HepG2 (cell line): ENCODE results near the gene SLC38A8. TPM values are rescaled to one million over a fixed set of nuclear protein-coding genes. Genes with fewer than 3 reads are reported as not detected.

ENCODE experiments used
- ATAC-seq: fragments of 200-7000 bp; cut with Tn5 transposase; 3 replicates; pipeline ENCODE4 v1.9.1; 2020; ENCODE audit warnings: mild to moderate bottlenecking, moderate library complexity
- BruUV-seq: library from RNA; stranded (reverse); fragments of 400-500 nt; replicated peaks from 2 replicates; lab custom pipeline; 2021; lab: Mats Ljungman, UMichigan
- CTCF ChIA-PET: fragments of 300-600 bp; formaldehyde crosslinking; extraction: SDS; loops from one replicate; lab custom pipeline; 2021; ENCODE audit warnings: low total read pairs, inconsistent platforms, low intra/inter-chr PET ratio; lab: Yijun Ruan, JAX
- POLR2A ChIA-PET: fragments of 350-600 bp; sonication (Branson Sonifier 250); formaldehyde crosslinking; loops from one replicate; lab custom pipeline; 2020; ENCODE audit warnings: antibody characterized with exemption, inconsistent platforms; lab: Yijun Ruan, JAX
- DNase-seq: peaks from one replicate; pipeline ENCODE4 v3.0.0-alpha.2; 2015; ENCODE audit warnings: low spot score
- FAIRE-seq: peaks from 3 replicates; lab custom pipeline; 2011; peaks lifted over from hg19 to GRCh38; lab: Jason Lieb, UNC
- H2AFZ ChIP-seq: one replicate; pipeline ENCODE4 v1.6.1; 2011; ENCODE audit warnings: low read length, inconsistent platforms
- H3K27ac ChIP-seq: fragments of 300-600 bp; 3 replicates; pipeline ENCODE4 v1.8.0; 2011; ENCODE audit warnings: mixed run types, mild to moderate bottlenecking, mixed read lengths, low read length, inconsistent platforms; ENCODE audit not compliant: insufficient read depth; ENCODE audit errors: extremely low read length
- H3K27me3 ChIP-seq, 2 experiments: fragments of 200-600 bp in 1 of 2; 2 replicates in 1 of 2; 3 replicates in 1 of 2; pipeline versions ENCODE4 v1.6.0 to v1.8.0; 2011; ENCODE audit warnings: low read length in 2 of 2, mild to moderate bottlenecking in 2 of 2, moderate library complexity in 2 of 2, inconsistent platforms in 1 of 2; ENCODE audit not compliant: insufficient read depth in 2 of 2, control insufficient read depth in 1 of 2
- H3K36me3 ChIP-seq, 2 experiments: fragments of 200-600 bp in 1 of 2; replicated peaks in 1 of 2; 2 replicates in 1 of 2; 3 replicates in 1 of 2; pipeline versions ENCODE4 v1.5.1 to v1.8.0; 2011; ENCODE audit warnings: low read length in 2 of 2, inconsistent platforms in 1 of 2; ENCODE audit not compliant: insufficient read depth in 2 of 2, control insufficient read depth in 1 of 2
- H3K4me1 ChIP-seq: 2 replicates; pipeline ENCODE4 v1.5.1; 2012; ENCODE audit warnings: low read length, inconsistent platforms; ENCODE audit not compliant: insufficient read depth
- H3K4me2 ChIP-seq: 2 replicates; pipeline ENCODE4 v1.6.0; 2011; ENCODE audit warnings: low read depth, low read length, inconsistent platforms
- H3K4me3 ChIP-seq, 3 experiments: fragments of 200-600 bp in 1 of 3; sonication (generic), shearing (Covaris generic) in 1 of 3; replicated peaks in 1 of 3; 2 replicates each; pipeline ENCODE4 v1.5.1; 2011 to 2016; ENCODE audit warnings: low read length in 3 of 3, inconsistent platforms in 2 of 3, low read depth in 2 of 3, mild to moderate bottlenecking in 2 of 3, control low read depth in 1 of 3, mixed read lengths in 1 of 3; ENCODE audit not compliant: insufficient read depth in 1 of 3
- H3K79me2 ChIP-seq: one replicate; pipeline ENCODE4 v1.6.1; 2011; ENCODE audit warnings: low read length, inconsistent platforms; ENCODE audit not compliant: insufficient read depth
- H3K9ac ChIP-seq: 2 replicates; pipeline ENCODE4 v1.6.0; 2011; ENCODE audit warnings: mild to moderate bottlenecking, low read depth, low read length, inconsistent platforms; ENCODE audit not compliant: insufficient read depth
- H3K9me3 ChIP-seq: 2 replicates; pipeline ENCODE4 v1.5.1; 2012; ENCODE audit warnings: mild to moderate bottlenecking, low read length
- H4K20me1 ChIP-seq: 2 replicates; pipeline ENCODE4 v1.6.0; 2011; ENCODE audit warnings: inconsistent platforms, mild to moderate bottlenecking, low read length, moderate library complexity; ENCODE audit not compliant: insufficient read depth
- BRD4 ChIP-seq: sonication (generic); formaldehyde crosslinking; IDR thresholded peaks from 2 replicates; pipeline ENCODE4 v1.4.0; 2020; ENCODE audit warnings: missing genetic modification reagents
- JDP2 ChIP-seq: sonication (generic); formaldehyde crosslinking; IDR thresholded peaks from 2 replicates; pipeline ENCODE4 v1.8.1; 2022; ENCODE audit warnings: missing genetic modification reagents, borderline replicate concordance
- ZMYM3 ChIP-seq: sonication (generic); formaldehyde crosslinking; IDR thresholded peaks from 2 replicates; pipeline ENCODE4 v1.5.1; 2020; ENCODE audit warnings: mild to moderate bottlenecking, missing genetic modification reagents
- ZNF441 ChIP-seq: sonication (generic); formaldehyde crosslinking; IDR thresholded peaks from 2 replicates; pipeline ENCODE4 v1.7.0; 2021; ENCODE audit warnings: missing genetic modification reagents, borderline replicate concordance
- ZNF567 ChIP-seq: sonication (generic); formaldehyde crosslinking; IDR thresholded peaks from 2 replicates; pipeline ENCODE4 v1.8.1; 2023; ENCODE audit warnings: mild to moderate bottlenecking, missing genetic modification reagents, borderline replicate concordance
- ZNF768 ChIP-seq: sonication (generic); formaldehyde crosslinking; IDR thresholded peaks from 2 replicates; pipeline ENCODE4 v1.4.0; 2020; ENCODE audit warnings: missing genetic modification reagents
- WGBS: methylation state at CpG from one replicate; pipeline ENCODE4 v1.1.6; 2017; ENCODE audit warnings: low lambda C conversion rate; 5-methylcytosine and 5-hydroxymethylcytosine counted together
- in situ Hi-C: cut with HindIII; loops from 2 replicates; pipeline ENCODE4 v1.10.0; 2017; ENCODE audit warnings: low pct_unique_long_range_greater_than_20kb; ENCODE audit not compliant: extremely low pct_ligation_motif_present
- intact Hi-C: fragments of 100-400 bp; cut with micrococcal nuclease; formaldehyde crosslinking; loops from one replicate; pipeline ENCODE4 v1.10.0; 2022; ENCODE audit not compliant: unreplicated experiment
- polyA plus RNA-seq, 8 experiments: library from polyadenylated mRNA; depleted of rRNA in 3 of 8; stranded (reverse) in 7 of 8; unstranded in 1 of 8; fragments of >200 nt; fragmentation: Illumina TruSeq in 4 of 8; extraction: Trizol in 4 of 8; gene quantifications; 2 replicates each; pipeline versions ENCODE4 v1.2.1 to v1.2.3, GENCODE V29; 2011 to 2016; ENCODE audit warnings: low read depth in 4 of 8, missing spikeins in 1 of 8, mixed read lengths in 1 of 8; ENCODE audit not compliant: insufficient read depth in 1 of 8
- total RNA-seq, 5 experiments: library from RNA; depleted of rRNA; stranded (reverse); fragments of >200 nt; fragmentation: Illumina TruSeq; extraction: Trizol; gene quantifications; 2 replicates each; pipeline ENCODE4 v1.2.3, GENCODE V29; 2016; ENCODE audit warnings: low read depth in 1 of 5
- TF ChIP-seq, protein P1 (sequence below): sonication (generic); formaldehyde crosslinking; IDR thresholded peaks from one replicate; pipeline ENCODE4 v1.5.1; 2020; ENCODE audit warnings: mild to moderate bottlenecking, missing genetic modification reagents; ENCODE audit errors: not compliant biosample characterization
- TF ChIP-seq, protein P2 (sequence below): IDR thresholded peaks from 2 replicates; pipeline ENCODE4 v1.6.1; 2016; ENCODE audit warnings: control low read depth

Gene SLC38A8
- total and polyA plus RNA-seq, 2 of the 13 experiments (the other 11 are each of a cell fraction or from before 2014, with no cell fraction given) = 0.24 to 0.37 TPM

DNA sequence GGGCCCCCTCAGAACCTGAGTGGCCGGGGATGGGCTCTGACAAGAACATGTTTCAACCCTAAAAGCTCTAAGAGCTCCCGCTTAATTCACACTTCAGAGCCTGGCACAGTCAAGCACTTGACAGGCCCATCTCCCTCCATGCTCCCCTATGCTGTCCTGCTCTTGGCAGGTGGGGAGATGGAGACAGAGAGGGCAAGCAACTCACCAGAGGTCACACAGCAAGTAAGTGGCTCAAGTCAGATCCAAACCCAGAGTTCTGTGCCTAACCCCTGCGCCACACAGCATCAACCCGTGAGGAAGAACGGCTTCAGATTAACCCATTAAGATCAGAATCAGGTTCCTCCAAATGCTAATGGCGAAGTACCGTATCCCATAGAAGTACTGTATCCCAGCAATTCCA, 38.2 kb downstream of the SLC38A8 start:
- ATAC-seq = no peak
- no peak for FAIRE-seq
- no peak for DNase-seq

DNA sequence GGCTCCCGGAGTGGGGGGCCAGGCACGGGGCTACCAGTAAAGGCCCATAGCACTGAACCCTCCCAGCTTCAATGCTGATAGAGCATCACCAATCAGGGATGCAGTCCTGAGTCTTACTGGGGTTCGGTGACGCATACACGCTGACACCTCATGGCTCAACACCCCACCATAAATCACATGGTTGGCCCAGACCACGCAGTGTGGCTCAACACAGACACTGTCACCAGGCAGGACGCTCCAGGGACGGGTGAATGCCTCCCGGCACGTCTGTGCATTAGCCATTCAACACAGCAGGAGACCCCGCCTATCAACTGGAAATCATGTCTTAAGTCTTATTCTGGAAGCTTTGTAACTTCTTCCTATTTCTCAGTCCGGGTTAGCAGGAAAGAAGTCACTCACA, 39.6 kb downstream of the SLC38A8 start:
- H3K27me3 ChIP-seq = peaks cover 14 to 63% of the 10 kb centered on the region in 2 experiments
- CTCF ChIA-PET = no interaction called here
- no peak overlapping the region for H3K27ac ChIP-seq
- H2AFZ ChIP-seq = no peak overlapping the region
- in situ Hi-C loops = no loop called here
- no TSS peak for BruUV-seq
- DNase-seq (no peak), FAIRE-seq (no peak), ATAC-seq (peak; percentile 6; the same call in 1 of the 3 replicates)
- no peaks in the 10 kb centered on the region for H3K36me3 ChIP-seq
- no peak overlapping the region for H3K4me3 ChIP-seq
- intact Hi-C loops = no loop called here
- POLR2A ChIA-PET = no interaction called here
- H3K9ac ChIP-seq = no peak overlapping the region
- WGBS = 33% methylated on average over 11 of the region's 12 CpGs
- H3K4me2 ChIP-seq = no peak overlapping the region
- H4K20me1 ChIP-seq = no peaks in the 10 kb centered on the region
- TF ChIP-seq ZNF567 (CRISPR knock-in tag) = no peak
- no peak for TF ChIP-seq JDP2 (CRISPR knock-in tag)
- TF ChIP-seq BRD4 (CRISPR knock-in tag) = no peak
- TF ChIP-seq, protein P1, sequence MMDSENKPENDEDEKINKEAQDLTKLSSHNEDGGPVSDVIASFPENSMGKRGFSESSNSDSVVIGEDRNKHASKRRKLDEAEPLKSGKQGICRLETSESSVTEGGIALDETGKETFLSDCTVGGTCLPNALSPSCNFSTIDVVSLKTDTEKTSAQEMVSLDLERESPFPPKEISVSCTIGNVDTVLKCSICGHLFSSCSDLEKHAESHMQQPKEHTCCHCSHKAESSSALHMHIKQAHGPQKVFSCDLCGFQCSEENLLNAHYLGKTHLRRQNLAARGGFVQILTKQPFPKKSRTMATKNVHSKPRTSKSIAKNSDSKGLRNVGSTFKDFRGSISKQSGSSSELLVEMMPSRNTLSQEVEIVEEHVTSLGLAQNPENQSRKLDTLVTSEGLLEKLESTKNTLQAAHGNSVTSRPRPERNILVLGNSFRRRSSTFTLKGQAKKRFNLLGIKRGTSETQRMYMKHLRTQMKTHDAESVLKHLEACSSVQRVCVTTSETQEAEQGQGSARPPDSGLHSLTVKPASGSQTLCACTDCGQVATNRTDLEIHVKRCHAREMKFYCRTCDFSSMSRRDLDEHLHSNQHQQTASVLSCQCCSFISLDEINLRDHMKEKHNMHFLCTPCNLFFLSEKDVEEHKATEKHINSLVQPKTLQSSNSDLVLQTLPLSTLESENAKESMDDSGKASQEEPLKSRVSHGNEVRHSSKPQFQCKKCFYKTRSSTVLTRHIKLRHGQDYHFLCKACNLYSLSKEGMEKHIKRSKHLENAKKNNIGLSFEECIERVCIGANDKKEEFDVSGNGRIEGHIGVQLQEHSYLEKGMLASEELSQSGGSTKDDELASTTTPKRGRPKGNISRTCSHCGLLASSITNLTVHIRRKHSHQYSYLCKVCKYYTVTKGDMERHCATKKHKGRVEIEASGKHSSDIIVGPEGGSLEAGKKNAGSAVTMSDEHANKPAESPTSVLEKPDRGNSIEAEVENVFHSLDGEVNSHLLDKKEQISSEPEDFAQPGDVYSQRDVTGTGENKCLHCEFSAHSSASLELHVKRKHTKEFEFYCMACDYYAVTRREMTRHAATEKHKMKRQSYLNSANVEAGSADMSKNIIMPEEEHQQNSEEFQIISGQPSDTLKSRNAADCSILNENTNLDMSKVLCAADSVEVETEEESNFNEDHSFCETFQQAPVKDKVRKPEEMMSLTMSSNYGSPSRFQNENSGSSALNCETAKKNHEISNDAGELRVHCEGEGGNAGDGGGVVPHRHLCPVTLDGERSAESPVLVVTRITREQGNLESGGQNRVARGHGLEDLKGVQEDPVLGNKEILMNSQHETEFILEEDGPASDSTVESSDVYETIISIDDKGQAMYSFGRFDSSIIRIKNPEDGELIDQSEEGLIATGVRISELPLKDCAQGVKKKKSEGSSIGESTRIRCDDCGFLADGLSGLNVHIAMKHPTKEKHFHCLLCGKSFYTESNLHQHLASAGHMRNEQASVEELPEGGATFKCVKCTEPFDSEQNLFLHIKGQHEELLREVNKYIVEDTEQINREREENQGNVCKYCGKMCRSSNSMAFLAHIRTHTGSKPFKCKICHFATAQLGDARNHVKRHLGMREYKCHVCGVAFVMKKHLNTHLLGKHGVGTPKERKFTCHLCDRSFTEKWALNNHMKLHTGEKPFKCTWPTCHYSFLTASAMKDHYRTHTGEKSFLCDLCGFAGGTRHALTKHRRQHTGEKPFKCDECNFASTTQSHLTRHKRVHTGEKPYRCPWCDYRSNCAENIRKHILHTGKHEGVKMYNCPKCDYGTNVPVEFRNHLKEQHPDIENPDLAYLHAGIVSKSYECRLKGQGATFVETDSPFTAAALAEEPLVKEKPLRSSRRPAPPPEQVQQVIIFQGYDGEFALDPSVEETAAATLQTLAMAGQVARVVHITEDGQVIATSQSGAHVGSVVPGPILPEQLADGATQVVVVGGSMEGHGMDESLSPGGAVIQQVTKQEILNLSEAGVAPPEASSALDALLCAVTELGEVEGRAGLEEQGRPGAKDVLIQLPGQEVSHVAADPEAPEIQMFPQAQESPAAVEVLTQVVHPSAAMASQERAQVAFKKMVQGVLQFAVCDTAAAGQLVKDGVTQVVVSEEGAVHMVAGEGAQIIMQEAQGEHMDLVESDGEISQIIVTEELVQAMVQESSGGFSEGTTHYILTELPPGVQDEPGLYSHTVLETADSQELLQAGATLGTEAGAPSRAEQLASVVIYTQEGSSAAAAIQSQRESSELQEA (CRISPR knock-in tag) = no peak
- H3K9me3 ChIP-seq = no peaks in the 10 kb centered on the region
- H3K4me1 ChIP-seq = no peaks in the 10 kb centered on the region
- H3K79me2 ChIP-seq = no peaks in the 10 kb centered on the region

More for the DNA sequence above, 38.2 kb downstream of the SLC38A8 start:
- H4K20me1 ChIP-seq = no peaks in the 10 kb centered on the region
- TF ChIP-seq ZNF441 (CRISPR knock-in tag) (no peak), ZNF768 (CRISPR knock-in tag) (peak; percentile 98), ZMYM3 (CRISPR knock-in tag) (0 out of 2 replicates have a peak, but pooled peaks have one; percentile 57)
- TF ChIP-seq, protein P2, sequence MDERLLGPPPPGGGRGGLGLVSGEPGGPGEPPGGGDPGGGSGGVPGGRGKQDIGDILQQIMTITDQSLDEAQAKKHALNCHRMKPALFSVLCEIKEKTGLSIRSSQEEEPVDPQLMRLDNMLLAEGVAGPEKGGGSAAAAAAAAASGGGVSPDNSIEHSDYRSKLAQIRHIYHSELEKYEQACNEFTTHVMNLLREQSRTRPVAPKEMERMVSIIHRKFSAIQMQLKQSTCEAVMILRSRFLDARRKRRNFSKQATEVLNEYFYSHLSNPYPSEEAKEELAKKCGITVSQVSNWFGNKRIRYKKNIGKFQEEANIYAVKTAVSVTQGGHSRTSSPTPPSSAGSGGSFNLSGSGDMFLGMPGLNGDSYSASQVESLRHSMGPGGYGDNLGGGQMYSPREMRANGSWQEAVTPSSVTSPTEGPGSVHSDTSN (CRISPR knock-in tag) = no peak
- 46% methylated on average over 6 of the region's 7 CpGs for WGBS
- H2AFZ ChIP-seq = no peak overlapping the region
- in situ Hi-C loops (no loop called here), intact Hi-C loops (no loop called here)
- ChIA-PET POLR2A (interaction anchor here (0.6 kb wide), 1 partner anchor 206 kb away, joined by 4 read pairs; no protein-coding TSS in a partner anchor), CTCF (no interaction called here)
- H3K4me3 ChIP-seq = no peak overlapping the region
- no peaks in the 10 kb centered on the region for H3K79me2 ChIP-seq
- no peaks in the 10 kb centered on the region for H3K4me1 ChIP-seq
- H3K36me3 ChIP-seq = no peaks in the 10 kb centered on the region
- H3K9ac ChIP-seq = no peak overlapping the region
- no TSS peak for BruUV-seq
- H3K27me3 ChIP-seq = peaks cover 12 to 63% of the 10 kb centered on the region in 2 experiments
- no peak overlapping the region for H3K27ac ChIP-seq
- H3K9me3 ChIP-seq = peaks cover 4% of the 10 kb centered on the region
- no peak overlapping the region for H3K4me2 ChIP-seq
